ENCODE data around the gene KRT9. TPM values are rescaled to one million over a fixed set of nuclear protein-coding genes. Genes with fewer than 3 reads are reported as not detected.
"Not testable (repeated sequence)": the region's sequence is repeated elsewhere in the genome, so short reads cannot be mapped to it uniquely, and the experiment has no call there.

The KRT9 gene
- total RNA-seq, 1 experiment from 2014 or later, result not detected

DNA sequence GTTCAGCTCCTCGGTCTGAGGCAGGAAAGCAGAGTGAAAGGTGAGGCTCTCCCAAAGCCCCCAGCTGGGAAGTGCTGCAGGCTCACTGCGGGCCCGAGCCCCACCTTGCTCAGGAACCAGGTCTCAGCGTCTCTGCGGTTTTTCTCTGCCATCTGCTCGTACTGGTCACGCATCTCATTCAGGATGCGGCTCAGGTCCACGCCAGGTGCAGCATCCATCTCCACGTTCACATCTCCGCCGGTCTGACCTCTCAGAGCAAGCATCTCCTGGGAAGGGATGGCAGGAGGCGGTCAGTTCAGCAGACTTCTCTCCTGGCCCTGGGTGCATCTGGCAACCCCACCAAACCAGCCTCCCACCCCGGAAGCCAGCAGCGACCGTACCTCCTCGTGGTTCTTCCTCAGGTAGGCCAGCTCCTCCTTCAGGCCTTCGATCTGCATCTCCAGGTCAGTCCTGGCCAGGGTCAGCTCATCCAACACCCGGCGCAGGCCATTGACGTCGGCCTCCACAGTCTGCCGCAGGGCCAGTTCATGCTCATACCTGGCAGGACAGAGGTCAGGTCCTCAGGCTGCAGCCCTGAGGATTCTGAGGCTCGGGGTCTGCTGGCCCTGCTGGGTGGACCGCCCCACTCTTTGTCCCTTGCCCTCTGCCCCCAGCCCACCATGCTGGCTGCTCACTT, 39.2 kb upstream of the KRT9 start:
- in situ Hi-C loops (cut with HindIII; ENCODE audit: low sequenced_read_pairs), result no loop called here
- DNase-seq (ENCODE audit: low spot score), result no peak

DNA sequence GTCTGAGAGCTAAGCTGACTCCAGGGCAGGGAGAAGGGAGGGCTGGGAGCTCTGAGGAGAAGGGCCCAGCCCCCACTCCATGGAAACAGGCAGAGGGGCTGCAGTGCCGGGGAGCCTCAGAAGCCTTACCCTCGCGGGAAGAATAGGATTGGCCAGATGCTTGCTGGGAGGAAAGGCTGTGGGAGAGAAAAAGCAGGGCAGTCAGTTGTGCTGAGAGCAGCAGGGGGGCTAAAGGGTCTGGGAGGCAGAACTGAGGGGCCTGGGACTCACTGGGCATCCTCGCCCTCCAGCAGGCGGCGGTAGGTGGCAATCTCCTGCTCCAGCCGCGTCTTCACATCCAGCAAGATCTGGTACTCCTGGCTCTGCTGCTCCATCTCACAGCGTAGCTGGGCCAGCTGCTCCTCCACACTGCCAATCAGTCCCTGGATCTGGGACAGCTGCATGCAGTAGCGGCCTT, 38.2 kb upstream of the KRT9 start:
- DNase-seq (ENCODE audit: low spot score); in situ Hi-C loops (cut with HindIII; ENCODE audit: low sequenced_read_pairs): not testable (repeated sequence)

DNA sequence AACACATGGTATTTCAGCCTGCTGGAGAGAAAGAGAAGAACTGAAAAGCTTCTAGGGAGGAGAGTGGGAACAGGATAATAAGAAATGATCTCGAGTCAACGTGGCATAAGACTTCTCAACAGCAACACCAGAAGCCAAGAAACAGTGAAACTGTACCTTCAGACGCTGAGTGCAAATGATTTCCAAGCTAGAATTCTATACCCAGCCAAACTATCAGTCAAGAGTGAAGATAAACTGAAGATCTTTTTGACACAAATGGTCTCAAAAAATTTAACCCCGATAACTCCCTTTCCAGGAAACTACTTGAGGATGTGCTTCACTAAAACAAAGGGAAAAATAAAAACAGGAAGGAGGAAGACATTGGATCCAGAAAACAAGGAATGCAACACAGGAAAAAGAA, 35.1 kb upstream of the KRT9 start:
- in situ Hi-C loops (cut with HindIII; ENCODE audit: low sequenced_read_pairs); DNase-seq (ENCODE audit: low spot score): not testable (repeated sequence)

DNA sequence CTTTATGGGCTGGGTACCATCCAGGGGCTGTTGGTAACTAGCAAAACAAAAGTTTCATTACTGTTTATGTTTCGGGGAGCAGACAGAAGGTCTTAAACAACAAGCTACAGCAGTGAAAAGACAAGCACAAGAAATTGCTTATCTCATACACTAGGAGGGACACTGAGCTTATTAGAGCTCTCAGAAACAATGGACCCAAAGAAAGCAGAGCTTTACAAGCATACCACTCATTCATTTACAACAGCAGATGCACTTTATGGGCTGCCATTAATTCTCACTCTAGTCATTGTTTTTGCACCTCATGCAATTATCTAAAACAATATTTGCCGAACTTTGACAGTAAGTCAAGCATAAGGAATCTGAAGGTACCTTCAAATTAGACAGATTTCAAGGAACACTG, 30.7 kb upstream of the KRT9 start:
- DNase-seq (ENCODE audit: low spot score), result no peak
- in situ Hi-C loops (cut with HindIII; ENCODE audit: low sequenced_read_pairs), result no loop called here

DNA sequence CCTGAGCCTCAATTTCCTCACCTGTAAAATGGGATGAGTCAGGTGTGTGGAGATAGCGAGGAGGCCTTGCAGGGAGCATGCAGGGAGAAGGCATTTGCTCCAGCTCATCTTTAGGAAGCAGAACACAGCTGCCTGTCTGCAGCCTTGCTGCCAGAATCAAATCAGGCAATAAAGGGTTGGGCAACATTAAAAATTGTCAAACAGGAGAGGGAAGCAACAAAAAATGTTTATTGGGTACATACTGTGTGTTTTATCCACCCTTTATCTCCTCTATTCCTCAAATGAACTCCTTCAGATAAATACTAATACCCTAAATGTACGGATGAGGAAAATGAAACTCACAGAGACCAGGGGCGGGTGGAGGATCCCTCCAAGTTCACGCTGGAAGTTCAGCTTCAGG, 28.5 kb upstream of the KRT9 start:
- in situ Hi-C loops (cut with HindIII; ENCODE audit: low sequenced_read_pairs), result no loop called here
- DNase-seq (ENCODE audit: low spot score), result no peak

DNA sequence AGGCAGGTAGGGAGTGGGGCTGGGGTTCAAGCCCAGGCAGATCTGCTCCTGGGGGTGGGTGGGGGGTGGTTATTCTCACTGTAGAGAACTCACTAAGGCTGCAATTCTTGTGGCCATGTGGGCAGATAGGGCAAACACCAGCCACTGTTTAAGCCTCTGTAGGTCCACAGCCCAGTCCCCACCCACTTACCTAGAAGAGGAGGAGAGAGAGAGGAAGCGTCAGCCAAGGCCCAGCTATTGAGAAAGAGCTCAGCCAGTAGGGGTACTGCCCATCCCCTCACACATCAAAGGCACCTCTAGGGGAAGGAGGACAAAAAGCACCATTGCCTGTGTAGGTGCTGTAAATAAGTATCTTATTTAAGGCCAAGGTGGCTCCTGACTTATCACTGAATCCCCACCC, 27.8 kb upstream of the KRT9 start:
- in situ Hi-C loops (cut with HindIII; ENCODE audit: low sequenced_read_pairs), result no loop called here

DNA sequence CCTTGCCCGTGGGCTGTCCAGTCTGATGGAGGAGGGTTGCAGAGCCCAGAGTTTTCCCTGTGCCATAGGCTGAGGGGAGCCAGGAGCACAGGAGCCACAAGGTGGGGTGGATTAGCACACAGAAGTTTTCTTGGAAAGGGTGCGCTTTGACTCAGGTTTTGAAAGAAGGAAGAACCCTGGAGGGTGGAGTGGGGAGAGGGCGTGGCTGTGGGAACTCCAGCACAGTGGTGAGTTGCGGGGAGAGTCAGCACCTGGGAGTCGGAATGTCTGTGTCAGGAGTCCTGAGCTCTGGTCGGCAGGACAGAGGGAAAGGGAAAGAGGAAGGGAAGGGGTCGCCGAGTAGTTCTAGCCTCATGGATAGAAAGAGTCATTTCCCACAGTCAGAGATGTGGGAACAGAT, 23.7 kb upstream of the KRT9 start:
- DNase-seq (ENCODE audit: low spot score), result no peak
- in situ Hi-C loops (cut with HindIII; ENCODE audit: low sequenced_read_pairs), result no loop called here

More for the DNA sequence above, 27.8 kb upstream of the KRT9 start:
- DNase-seq (ENCODE audit: low spot score), result no peak

DNA sequence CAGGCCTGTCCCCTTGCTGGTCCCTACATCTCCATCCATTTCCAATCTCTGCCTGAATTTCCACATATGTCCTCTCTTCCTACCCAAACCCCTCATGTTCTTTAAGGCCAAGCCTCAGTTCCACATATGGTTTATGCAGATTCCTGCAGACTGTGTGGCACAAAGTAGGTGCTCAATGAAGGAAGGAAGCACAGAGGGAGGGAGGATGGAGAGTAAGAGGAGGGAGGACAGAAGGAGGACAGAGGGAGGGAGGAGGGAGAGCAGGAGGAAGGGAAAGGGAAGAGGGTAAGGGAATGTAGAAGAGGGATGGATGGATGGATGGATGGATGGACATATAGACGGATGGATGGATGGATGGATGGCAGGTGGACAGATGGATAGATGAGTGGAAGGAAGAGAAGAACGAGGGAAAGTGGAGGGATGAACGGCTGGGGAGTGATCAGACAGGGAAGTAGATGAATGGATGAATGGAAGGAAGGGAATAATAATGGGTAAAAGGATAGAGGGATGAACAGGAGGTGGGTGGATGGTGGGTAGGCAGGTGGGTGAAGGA, 22.6 kb upstream of the KRT9 start:
- DNase-seq (ENCODE audit: low spot score), result no peak
- in situ Hi-C loops (cut with HindIII; ENCODE audit: low sequenced_read_pairs), result no loop called here

DNA sequence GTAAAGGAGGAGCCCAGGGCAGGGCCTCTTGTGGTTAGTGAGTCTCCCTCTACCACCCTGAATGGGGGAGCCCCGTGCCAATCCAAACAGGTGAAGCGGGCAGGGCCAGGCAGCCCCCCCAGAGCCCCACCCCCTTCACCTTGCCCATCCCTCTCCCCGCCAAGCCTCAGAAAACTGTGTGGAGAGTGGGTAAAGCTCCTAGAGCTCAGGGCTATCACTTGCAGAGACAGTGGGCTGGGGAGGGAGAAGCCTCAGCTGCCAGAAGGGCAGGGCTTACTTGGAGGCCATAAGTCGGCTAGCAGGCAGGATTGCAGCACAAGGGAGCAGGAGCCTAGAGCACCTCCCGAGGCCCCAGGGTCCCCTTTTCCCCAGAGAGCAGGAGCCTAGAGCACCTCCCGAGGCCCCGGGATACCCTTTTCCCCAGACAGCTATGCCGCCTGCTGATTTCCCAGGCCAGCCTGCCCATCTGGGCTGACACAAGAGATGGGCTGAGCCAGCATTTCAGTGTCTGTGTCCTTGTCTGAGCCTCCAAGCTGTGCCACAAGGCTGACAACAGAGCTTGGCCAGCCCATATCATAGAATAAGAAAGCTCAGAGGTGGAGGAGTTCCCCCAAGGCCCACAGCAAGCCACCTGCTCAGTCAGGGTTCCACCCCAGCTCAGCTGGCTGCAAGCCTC, 21.6 kb upstream of the KRT9 start:
- in situ Hi-C loops (cut with HindIII; ENCODE audit: low sequenced_read_pairs), result no loop called here
- DNase-seq (ENCODE audit: low spot score), result no peak

DNA sequence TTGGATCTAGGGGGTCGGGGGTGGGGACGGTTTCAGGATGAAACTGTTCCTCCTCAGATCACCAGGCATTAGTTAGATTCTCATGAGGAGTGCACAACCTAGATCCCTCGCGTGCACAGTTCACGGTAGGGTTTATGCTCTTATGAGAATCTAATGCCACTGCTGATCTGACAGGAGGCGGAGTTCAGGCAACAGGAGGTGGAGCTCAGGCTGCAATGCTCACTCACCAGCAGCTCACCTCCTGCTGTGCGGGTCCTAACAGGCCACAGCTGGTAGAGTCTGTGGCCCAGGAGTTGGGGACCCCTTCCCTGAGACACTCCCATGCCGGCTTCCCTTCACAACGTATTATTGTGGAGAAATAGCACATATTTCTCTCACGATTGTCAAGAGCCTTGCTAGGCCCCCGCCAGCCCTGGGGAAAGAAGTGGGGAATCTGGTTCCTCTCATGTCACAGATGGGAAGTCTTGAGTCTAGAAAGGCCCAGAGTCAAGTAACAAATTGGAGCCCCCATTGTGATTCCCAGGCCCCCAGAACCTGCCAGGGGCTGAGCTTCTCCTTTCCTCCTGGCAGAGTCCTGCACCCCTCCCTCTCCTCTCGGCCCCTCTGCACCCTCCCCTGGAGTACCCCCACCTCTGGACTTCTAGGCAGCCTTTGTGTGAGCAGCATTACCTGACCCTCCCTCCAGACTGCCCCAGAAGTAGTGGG, 20.9 kb upstream of the KRT9 start:
- no peak for DNase-seq (ENCODE audit: low spot score)
- in situ Hi-C loops (cut with HindIII; ENCODE audit: low sequenced_read_pairs), result no loop called here

DNA sequence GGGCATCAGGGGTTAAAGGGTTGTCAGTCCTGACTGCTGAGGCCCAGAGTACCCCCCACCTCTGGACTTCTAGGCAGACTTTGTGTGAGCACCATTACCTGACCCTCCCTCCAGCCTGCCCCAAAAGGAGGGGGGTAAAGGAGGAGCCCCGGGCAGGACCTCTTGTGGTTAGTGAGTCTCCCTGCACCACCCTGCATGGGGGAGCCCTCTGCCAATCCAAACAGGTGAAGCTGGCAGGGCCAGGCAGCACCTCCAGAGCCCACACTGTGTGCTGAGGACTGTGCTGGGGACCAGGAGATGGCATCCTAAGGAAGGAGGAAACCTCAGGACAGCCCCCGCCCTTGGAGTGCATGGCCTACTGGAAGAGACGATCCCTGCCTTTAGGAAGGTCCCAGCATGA, 17.4 kb upstream of the KRT9 start:
- in situ Hi-C loops (cut with HindIII; ENCODE audit: low sequenced_read_pairs), result no loop called here
- DNase-seq (ENCODE audit: low spot score), result no peak

DNA sequence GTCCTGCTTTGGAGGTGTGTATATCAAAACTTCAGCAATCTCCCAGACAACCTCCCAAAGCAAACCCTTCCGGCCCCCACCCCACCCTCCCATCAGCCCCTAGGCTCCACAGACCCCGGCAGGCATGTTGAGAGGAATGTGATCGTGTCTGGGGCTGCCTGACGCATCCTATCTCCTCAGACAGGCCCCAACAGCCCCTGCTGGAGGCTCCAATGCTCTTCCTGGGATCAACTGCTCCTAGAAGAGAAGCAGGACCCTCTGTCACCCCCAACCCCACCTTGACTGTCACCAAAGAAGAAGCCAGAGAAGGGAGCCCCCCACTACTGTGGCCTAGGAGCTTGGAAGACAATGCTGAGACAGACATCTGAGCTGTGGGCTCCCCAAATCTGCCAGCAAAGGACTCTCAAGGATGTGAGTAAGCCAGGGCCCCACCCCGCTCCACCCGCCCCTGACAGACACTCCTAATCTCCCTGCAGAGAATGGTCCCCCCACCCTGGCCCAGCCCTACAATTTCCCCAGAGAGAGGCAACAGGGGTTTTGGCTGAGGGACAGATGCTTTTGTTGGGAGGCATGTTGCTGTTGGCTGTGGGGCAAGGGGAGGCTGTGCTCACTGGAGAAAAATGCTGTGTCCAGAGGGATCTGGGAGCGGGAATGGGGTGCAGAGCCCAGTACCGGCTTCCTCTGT, 16.4 kb upstream of the KRT9 start:
- in situ Hi-C loops (cut with HindIII; ENCODE audit: low sequenced_read_pairs), result no loop called here
- DNase-seq (ENCODE audit: low spot score), result no peak

DNA sequence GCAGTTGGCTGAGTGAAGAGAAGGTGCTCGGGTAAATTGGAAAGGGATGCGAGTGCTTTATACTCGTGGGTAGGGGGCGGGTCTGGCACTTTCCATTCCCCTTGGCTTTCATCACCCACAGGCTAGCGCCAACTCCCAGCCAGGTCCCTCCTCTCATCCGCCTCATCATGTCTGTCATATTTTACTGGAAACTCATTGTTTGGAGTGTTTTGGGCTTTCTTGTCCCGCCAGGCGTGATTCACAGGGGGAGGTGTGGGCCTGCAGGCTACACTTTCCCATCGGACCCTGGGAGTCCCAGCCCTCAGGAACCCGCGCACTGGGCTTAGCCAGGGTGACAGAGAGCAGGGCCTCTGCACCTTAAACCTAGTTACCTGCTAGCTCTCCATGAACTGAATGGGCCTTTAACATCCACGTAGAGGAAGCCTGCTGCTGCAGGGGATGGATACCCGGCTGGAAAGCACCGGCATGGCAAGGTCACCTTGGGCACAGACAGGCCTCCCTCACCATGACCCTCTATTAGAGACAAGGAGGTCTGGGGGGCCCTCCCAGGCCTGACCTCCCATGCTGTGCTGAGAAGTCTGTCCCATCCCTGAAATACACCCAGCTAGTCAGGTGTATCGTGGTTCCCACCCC, 15.1 kb upstream of the KRT9 start, which contains the start of gene KRT14:
TSS of gene KRT14 (minus strand) at position 33 of the 633 bp plus-strand sequence. CDS start 61 bp downstream, outside the sequence.
- no peak for DNase-seq (ENCODE audit: low spot score)
- in situ Hi-C loops (cut with HindIII; ENCODE audit: low sequenced_read_pairs), result no loop called here

DNA sequence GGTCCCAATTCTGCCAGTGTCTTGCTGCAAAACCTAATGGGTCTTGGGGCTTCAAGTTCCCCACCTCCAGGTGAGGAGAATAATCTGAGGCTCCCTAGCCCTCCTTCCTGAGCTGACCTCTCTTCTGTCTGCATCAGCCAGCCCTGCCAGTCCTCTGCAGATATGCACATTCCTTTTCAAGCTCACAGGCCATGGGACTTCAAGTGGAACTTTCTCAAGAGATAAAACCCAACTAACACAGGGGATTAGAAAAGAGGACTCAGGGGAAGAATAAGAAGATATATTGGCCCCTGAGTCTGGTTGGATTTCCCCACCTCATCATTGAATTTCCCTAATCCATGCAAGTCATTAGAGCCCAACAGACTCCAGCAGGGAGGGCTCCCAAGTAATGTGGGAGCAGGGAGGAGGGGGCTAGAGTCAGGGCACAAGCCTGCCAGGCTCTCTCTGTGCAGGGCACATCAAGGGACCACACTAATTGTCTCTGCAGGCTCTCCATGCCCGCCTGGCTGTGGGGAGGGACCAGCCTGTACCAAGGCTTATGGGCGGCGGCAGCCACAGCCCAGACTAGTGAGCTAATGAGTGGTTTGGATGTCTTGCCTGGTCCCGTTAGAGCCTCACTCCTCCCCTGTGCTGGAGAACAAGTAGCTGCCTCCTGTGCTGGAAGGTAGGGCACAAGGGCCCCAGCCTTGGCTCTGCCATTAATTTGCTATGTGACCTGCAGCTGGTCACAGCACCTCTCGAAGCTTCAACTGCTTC, 13.6 kb upstream of the KRT9 start:
- in situ Hi-C loops (cut with HindIII; ENCODE audit: low sequenced_read_pairs), result no loop called here
- no peak for DNase-seq (ENCODE audit: low spot score)

DNA sequence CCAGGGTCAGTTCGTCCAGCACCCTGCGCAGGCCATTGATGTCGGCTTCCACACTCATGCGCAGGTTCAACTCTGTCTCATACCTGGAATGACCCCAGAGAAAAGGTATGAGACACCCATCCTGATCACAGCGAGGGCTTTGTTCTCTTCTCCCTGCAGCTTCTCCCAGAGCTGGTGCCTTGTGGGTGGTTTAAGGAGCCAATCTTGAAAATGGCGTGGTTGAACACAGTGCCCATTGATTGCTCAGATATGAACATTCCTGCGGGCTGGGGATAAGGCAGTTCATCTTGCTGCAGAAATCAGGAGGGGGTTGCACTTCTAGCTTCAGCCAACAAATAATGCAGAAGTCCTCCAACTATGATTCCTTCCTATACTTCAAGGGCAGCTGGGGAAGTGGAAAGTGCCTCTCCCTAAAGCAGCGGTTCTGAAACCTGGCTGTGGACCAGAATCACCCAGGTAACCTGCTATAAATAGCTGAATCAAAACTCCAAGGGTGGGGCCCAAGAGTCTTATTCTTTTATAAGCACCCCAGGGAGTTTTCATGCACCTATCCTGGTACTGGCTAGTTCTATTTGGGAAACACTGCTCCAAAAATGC, 12.6 kb upstream of the KRT9 start:
- in situ Hi-C loops (cut with HindIII; ENCODE audit: low sequenced_read_pairs), result not testable (repeated sequence)

DNA sequence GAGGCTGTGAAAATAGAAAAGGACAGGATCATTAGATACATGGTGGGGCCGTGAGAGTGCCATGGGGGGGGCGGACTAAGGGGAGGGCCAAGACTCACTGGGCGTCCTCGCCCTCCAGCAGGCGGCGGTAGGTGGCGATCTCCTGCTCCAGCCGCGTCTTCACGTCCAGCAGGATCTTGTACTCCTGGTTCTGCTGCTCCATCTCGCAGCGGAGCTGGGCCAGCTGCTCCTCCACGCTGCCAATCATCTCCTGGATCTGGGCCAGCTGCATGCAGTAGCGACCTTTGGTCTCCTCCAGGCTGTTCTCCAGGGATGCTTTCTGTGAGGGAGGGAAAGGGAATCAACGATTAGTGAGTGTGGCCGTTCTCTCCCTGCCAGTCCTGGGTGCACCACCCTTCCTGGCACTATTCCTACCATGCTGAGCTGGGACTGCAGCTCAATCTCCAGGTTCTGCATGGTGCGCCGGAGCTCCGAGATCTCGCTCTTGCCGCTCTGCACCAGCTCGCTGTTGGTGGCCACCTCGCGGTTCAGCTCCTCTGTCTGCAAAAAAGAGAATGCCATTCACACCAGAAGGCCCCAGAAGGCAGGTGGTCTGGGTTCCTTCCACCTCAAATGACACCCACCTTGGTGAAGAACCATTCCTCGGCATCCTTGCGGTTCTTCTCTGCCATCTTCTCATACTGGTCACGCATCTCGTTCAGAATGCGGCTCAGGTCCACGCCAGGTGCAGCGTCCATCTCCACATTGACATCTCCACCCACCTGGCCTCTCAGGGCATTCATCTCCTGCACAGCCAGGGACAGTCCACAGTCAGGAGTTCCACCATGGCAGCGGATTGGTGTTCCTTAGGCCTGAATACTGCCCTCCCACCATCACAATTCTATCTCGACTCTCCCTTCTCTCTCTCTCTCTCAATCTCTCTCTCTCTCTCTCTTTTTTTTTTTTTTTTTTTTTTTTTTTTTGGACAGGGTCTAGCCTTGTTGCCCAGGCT, 11.6 kb upstream of the KRT9 start:
- DNase-seq (ENCODE audit: low spot score), result no peak
- in situ Hi-C loops (cut with HindIII; ENCODE audit: low sequenced_read_pairs), result no loop called here

More for the DNA sequence above, 12.6 kb upstream of the KRT9 start:
- DNase-seq (ENCODE audit: low spot score), result not testable (repeated sequence)

Measured in G401 (cell line).